H1 (cell line): ENCODE results near the gene ORC5. TPM values are rescaled to one million over a fixed set of nuclear protein-coding genes. Genes with fewer than 3 reads are reported as not detected.

ENCODE experiments used
- CTCF ChIA-PET: fragments of 300-600 bp; sonication (Branson Sonifier 250); formaldehyde crosslinking; loops from one replicate; lab custom pipeline; 2021; ENCODE audit not compliant: partially characterized antibody; lab: Charles Lee
- POLR2A ChIA-PET: fragments of 300-600 bp; sonication (Branson Sonifier 250); formaldehyde crosslinking; loops from one replicate; lab custom pipeline; 2021; ENCODE audit warnings: inconsistent platforms; ENCODE audit not compliant: partially characterized antibody; lab: Charles Lee
- DNase-seq, 2 experiments: peaks; one replicate each; pipeline versions ENCODE4 v3.0.0 to v3.0.0-alpha.2; 2010 to 2022; ENCODE audit warnings: low spot score in 2 of 2, low read depth in 1 of 2, mixed read lengths in 1 of 2
- FAIRE-seq: peaks from 2 replicates; lab custom pipeline; 2011; peaks lifted over from hg19 to GRCh38; lab: Jason Lieb, UNC
- H2AFZ ChIP-seq: 2 replicates; pipeline ENCODE4 v1.8.1; 2012; ENCODE audit warnings: low read length, inconsistent platforms
- H2AK5ac ChIP-seq: 2 replicates; pipeline ENCODE4 v1.6.1; 2013; ENCODE audit warnings: low read depth, low read length
- H2BK120ac ChIP-seq: replicated peaks from 2 replicates; pipeline ENCODE3; 2013; ENCODE audit warnings: low read depth, low read length, inconsistent platforms
- H2BK12ac ChIP-seq: 2 replicates; pipeline ENCODE4 v1.6.1; 2013; ENCODE audit warnings: low read depth, low read length
- H2BK15ac ChIP-seq: 2 replicates; pipeline ENCODE4 v1.6.1; 2013; ENCODE audit warnings: low read length
- H2BK20ac ChIP-seq: 2 replicates; pipeline ENCODE4 v1.6.1; 2013; ENCODE audit warnings: low read length
- H2BK5ac ChIP-seq: 2 replicates; pipeline ENCODE4 v1.6.1; 2013; ENCODE audit warnings: low read depth, low read length
- H3K14ac ChIP-seq: 2 replicates; pipeline ENCODE4 v1.6.1; 2013; ENCODE audit warnings: inconsistent platforms; ENCODE audit not compliant: insufficient read length
- H3K18ac ChIP-seq: 2 replicates; pipeline ENCODE4 v1.6.1; 2013; ENCODE audit warnings: low read length; ENCODE audit errors: extremely low read depth
- H3K23ac ChIP-seq: 2 replicates; pipeline ENCODE4 v1.6.1; 2013; ENCODE audit warnings: inconsistent platforms; ENCODE audit not compliant: insufficient read length
- H3K23me2 ChIP-seq: 2 replicates; pipeline ENCODE4 v1.6.1; 2013; ENCODE audit warnings: low read depth, low read length
- H3K27ac ChIP-seq: 2 replicates; pipeline ENCODE4 v1.6.1; 2011; ENCODE audit warnings: low read depth, low read length, inconsistent platforms
- H3K27me3 ChIP-seq, 4 experiments: replicated peaks in 1 of 4; 1 replicate in 1 of 4; 2 replicates in 3 of 4; pipeline versions ENCODE4 v1.6.1 to v1.8.1; 2011 to 2013; ENCODE audit warnings: low read length in 3 of 4, mild to moderate bottlenecking in 3 of 4, inconsistent platforms in 2 of 4, mixed read lengths in 2 of 4, moderate library complexity in 1 of 4; ENCODE audit not compliant: control insufficient read depth in 3 of 4, insufficient read depth in 3 of 4; ENCODE audit errors: extremely low read depth in 1 of 4
- H3K36me3 ChIP-seq, 4 experiments: 2 replicates each; pipeline versions ENCODE4 v1.6.1 to v1.8.1; 2011 to 2013; ENCODE audit warnings: mild to moderate bottlenecking in 4 of 4, low read length in 3 of 4, moderate library complexity in 2 of 4, control low read depth in 1 of 4, inconsistent platforms in 1 of 4; ENCODE audit not compliant: insufficient read depth in 4 of 4, control insufficient read depth in 2 of 4
- H3K4ac ChIP-seq: replicated peaks from 2 replicates; pipeline ENCODE3; 2013; ENCODE audit warnings: low read length, low read depth, mixed read lengths, inconsistent platforms; ENCODE audit not compliant: insufficient read length
- H3K4me1 ChIP-seq, 4 experiments: replicated peaks in 1 of 4; 1 replicate in 1 of 4; 2 replicates in 3 of 4; pipeline versions ENCODE4 v1.6.1 to v1.8.1; 2011 to 2013; ENCODE audit warnings: low read length in 3 of 4, inconsistent platforms in 2 of 4, mixed read lengths in 1 of 4; ENCODE audit not compliant: insufficient read depth in 4 of 4, control insufficient read depth in 3 of 4
- H3K4me2 ChIP-seq, 2 experiments: 2 replicates each; pipeline versions ENCODE4 v1.6.1 to v1.8.1; 2011 to 2013; ENCODE audit warnings: low read depth in 2 of 2, low read length in 2 of 2, control low read depth in 1 of 2, inconsistent platforms in 1 of 2, mild to moderate bottlenecking in 1 of 2; ENCODE audit not compliant: insufficient read depth in 1 of 2
- H3K4me3 ChIP-seq, 4 experiments: fragments of 200-600, 300-600 bp in 1 of 4; sonication (generic), shearing (Covaris generic), sonication (Bioruptor Twin) in 1 of 4; 2 replicates each; pipeline versions ENCODE4 v1.5.1 to v1.8.1; 2011 to 2016; ENCODE audit warnings: low read length in 4 of 4, low read depth in 3 of 4, control low read depth in 2 of 4, inconsistent platforms in 2 of 4, mild to moderate bottlenecking in 2 of 4, mixed read lengths in 1 of 4, moderate library complexity in 1 of 4; ENCODE audit not compliant: insufficient read depth in 2 of 4; ENCODE audit errors: extremely low read depth in 1 of 4
- H3K56ac ChIP-seq: replicated peaks from 2 replicates; pipeline ENCODE3; 2013; ENCODE audit warnings: low read depth, mild to moderate bottlenecking, mixed read lengths, low read length, inconsistent platforms; ENCODE audit not compliant: insufficient read length
- H3K79me1 ChIP-seq: 2 replicates; pipeline ENCODE4 v1.6.1; 2013; ENCODE audit warnings: low read depth, low read length, control low read depth
- H3K79me2 ChIP-seq, 2 experiments: 2 replicates each; pipeline versions ENCODE4 v1.6.1 to v1.8.1; 2012 to 2013; ENCODE audit warnings: low read length in 2 of 2, mild to moderate bottlenecking in 2 of 2, inconsistent platforms in 1 of 2; ENCODE audit not compliant: insufficient read depth in 2 of 2, control insufficient read depth in 1 of 2
- H3K9ac ChIP-seq, 4 experiments: replicated peaks in 1 of 4; 1 replicate in 1 of 4; 2 replicates in 3 of 4; pipeline versions ENCODE4 v1.6.1 to v1.8.1; 2011 to 2013; ENCODE audit warnings: low read depth in 3 of 4, low read length in 3 of 4, control low read depth in 2 of 4, mild to moderate bottlenecking in 2 of 4, moderate library complexity in 2 of 4, inconsistent platforms in 1 of 4; ENCODE audit errors: extremely low read depth in 1 of 4
- H3K9me3 ChIP-seq, 2 experiments: 2 replicates each; pipeline versions ENCODE4 v1.6.1 to v1.8.1; 2012 to 2013; ENCODE audit warnings: mild to moderate bottlenecking in 2 of 2, moderate library complexity in 2 of 2, control low read depth in 1 of 2, inconsistent platforms in 1 of 2, low read depth in 1 of 2, low read length in 1 of 2, mixed read lengths in 1 of 2; ENCODE audit not compliant: insufficient read depth in 2 of 2
- H4K20me1 ChIP-seq, 2 experiments: replicated peaks in 1 of 2; 2 replicates each; pipeline versions ENCODE3 to v1.8.1; 2011 to 2013; ENCODE audit warnings: inconsistent platforms in 2 of 2, low read length in 2 of 2, mild to moderate bottlenecking in 1 of 2; ENCODE audit not compliant: insufficient read depth in 2 of 2, control insufficient read depth in 1 of 2
- H4K5ac ChIP-seq: 2 replicates; pipeline ENCODE4 v1.6.1; 2013; ENCODE audit warnings: low read length, low read depth, mixed read lengths, inconsistent platforms; ENCODE audit not compliant: insufficient read length
- H4K8ac ChIP-seq: 2 replicates; pipeline ENCODE4 v1.8.0; 2013; ENCODE audit warnings: mild to moderate bottlenecking, moderate library complexity, low read length, inconsistent platforms; ENCODE audit not compliant: insufficient read depth; ENCODE audit errors: extremely low read depth
- H4K91ac ChIP-seq: replicated peaks from 2 replicates; pipeline ENCODE3; 2013; ENCODE audit warnings: low read length, mixed read lengths, inconsistent platforms; ENCODE audit not compliant: insufficient read length
- BCL11A ChIP-seq, 2 experiments: IDR thresholded peaks; one replicate each; pipeline ENCODE4 v1.6.1; 2011; ENCODE audit warnings: low read depth in 2 of 2, low read length in 2 of 2, mild to moderate bottlenecking in 2 of 2
- BRCA1 ChIP-seq: IDR thresholded peaks from 2 replicates; pipeline ENCODE4 v1.6.1; 2012; ENCODE audit warnings: low read depth, low read length, improper control_type of control experiment
- CEBPB ChIP-seq: IDR thresholded peaks from 2 replicates; pipeline ENCODE4 v1.6.1; 2012; ENCODE audit warnings: low read depth, low read length
- CHD2 ChIP-seq: IDR thresholded peaks from 2 replicates; pipeline ENCODE4 v1.6.1; 2012; ENCODE audit warnings: low read length, improper control_type of control experiment
- FOSL1 ChIP-seq: IDR thresholded peaks from 2 replicates; pipeline ENCODE4 v1.6.1; 2011; ENCODE audit warnings: mild to moderate bottlenecking, low read depth, low read length, moderate library complexity; ENCODE audit not compliant: insufficient read depth
- RXRA ChIP-seq: IDR thresholded peaks from 2 replicates; pipeline ENCODE4 v1.6.1; 2011; ENCODE audit warnings: low read depth, mild to moderate bottlenecking, low read length, moderate library complexity; ENCODE audit not compliant: insufficient read depth
- SUZ12 ChIP-seq: fragments of 200-600 bp; sonication (generic); IDR thresholded peaks from 2 replicates; pipeline ENCODE4 v1.6.1; 2012; ENCODE audit warnings: mild to moderate bottlenecking, inconsistent platforms, low read length, moderate library complexity, mixed read lengths
- TAF7 ChIP-seq: optimal IDR thresholded peaks from 2 replicates; pipeline ENCODE3; 2011; ENCODE audit warnings: low read depth, mild to moderate bottlenecking, inconsistent platforms, low read length, moderate library complexity, borderline replicate concordance
- WGBS, 2 experiments: shearing (Covaris generic) in 1 of 2; methylation state at CpG; one replicate each; pipeline versions ENCODE4 v1.1.6 to v1.1.7; 2013 to 2015; ENCODE audit warnings: low lambda C conversion rate in 2 of 2, mixed read lengths in 2 of 2, inconsistent platforms in 1 of 2, low coverage in 1 of 2, missing lambda C conversion rate in 1 of 2; ENCODE audit not compliant: insufficient replicate concordance in 2 of 2, insufficient coverage in 1 of 2, insufficient read length in 1 of 2; ENCODE audit errors: extremely low coverage in 1 of 2, missing lambda C conversion rate in 1 of 2; 5-methylcytosine and 5-hydroxymethylcytosine counted together
- polyA plus RNA-seq, 7 experiments: library from polyadenylated mRNA; depleted of rRNA in 3 of 7; stranded (reverse) in 5 of 7; unstranded in 2 of 7; fragments of >200 nt in 5 of 7; fragments of 200-250 nt in 2 of 7; gene quantifications; 1 replicate in 5 of 7; 2 replicates in 1 of 7; 4 replicates in 1 of 7; pipeline versions ENCODE4 v1.2.1 to v1.2.3, GENCODE V29; 2011 to 2013; ENCODE audit warnings: missing spikeins in 2 of 7, mixed read lengths in 2 of 7
- total RNA-seq: library from RNA; stranded (reverse); fragmentation: NEBNext Ultra II Directional; extraction: Animal tissue kit (Norgen Biotek cat#: 25700); gene quantifications from 2 replicates; pipeline ENCODE4 v1.2.1, GENCODE V29; 2021
- TF ChIP-seq, protein P1 (sequence below), 3 experiments: IDR thresholded peaks; 1 replicate in 2 of 3; 2 replicates in 1 of 3; pipeline versions ENCODE4 v1.5.1 to v1.6.1; 2011; ENCODE audit warnings: low read length in 3 of 3, mild to moderate bottlenecking in 3 of 3, inconsistent platforms in 2 of 3, low read depth in 1 of 3, moderate library complexity in 1 of 3; ENCODE audit not compliant: insufficient read depth in 1 of 3; ENCODE audit errors: control extremely low read depth in 1 of 3

ORC5 gene
- total and polyA plus RNA-seq, 2 of the 8 experiments (the other 6 are each of a cell fraction or from before 2014, with no cell fraction given): 7.7 to 19.9 TPM

GRCh38 chr7:104198673-104199278 is 9.0 kb downstream of the ORC5 start:
- Histone ChIP-seq H4K5ac (no peak overlapping the region), H3K4me1 (no peaks in the 10 kb centered on the region), H3K4ac (no peak overlapping the region), H3K4me3 (no peak overlapping the region), H2BK15ac (no peak overlapping the region), H3K27ac (no peak overlapping the region), H3K56ac (no peak overlapping the region), H3K9ac (no peak overlapping the region), H3K4me2 (no peak overlapping the region), H2BK12ac (no peak overlapping the region), H2BK120ac (no peak overlapping the region), H3K79me1 (no peaks in the 10 kb centered on the region), H3K36me3 (peaks cover 0 to 75% (median 41%) of the 10 kb centered on the region in 4 experiments; a peak in 7 of 8 replicates), H3K18ac (no peak overlapping the region), H2BK5ac (no peak overlapping the region), H3K23me2 (no peaks in the 10 kb centered on the region), H3K23ac (no peak overlapping the region), H4K20me1 (peaks cover 0 to 1% of the 10 kb centered on the region in 2 experiments), H2BK20ac (no peak overlapping the region), H2AK5ac (no peak overlapping the region), H4K91ac (no peak overlapping the region), H4K8ac (no peak overlapping the region), H2AFZ (no peak overlapping the region), H3K27me3 (no peaks in the 10 kb centered on the region), H3K14ac (no peak overlapping the region), H3K9me3 (peaks cover 0 to 8% of the 10 kb centered on the region in 2 experiments; a peak in 1 of 4 replicates), H3K79me2 (peaks cover 3 to 4% of the 10 kb centered on the region in 2 experiments; a peak in 1 of 4 replicates)
- FAIRE-seq (no peak), DNase-seq (no peak)
- WGBS, 2 experiments: 92% methylated on average over 6 of the region's 6 CpGs; no CpG with 5 or more reads in 1 of the 2 experiments
- TF ChIP-seq SUZ12 (no peak), FOSL1 (no peak), BCL11A (IDR thresholded peaks at IDR 0.05; ENCODE audit: low read depth in 2 of 2, low read length in 2 of 2) (no peak), CHD2 (no peak), CEBPB (no peak), RXRA (no peak), TAF7 (no peak), BRCA1 (no peak)
- TF ChIP-seq, protein P1, sequence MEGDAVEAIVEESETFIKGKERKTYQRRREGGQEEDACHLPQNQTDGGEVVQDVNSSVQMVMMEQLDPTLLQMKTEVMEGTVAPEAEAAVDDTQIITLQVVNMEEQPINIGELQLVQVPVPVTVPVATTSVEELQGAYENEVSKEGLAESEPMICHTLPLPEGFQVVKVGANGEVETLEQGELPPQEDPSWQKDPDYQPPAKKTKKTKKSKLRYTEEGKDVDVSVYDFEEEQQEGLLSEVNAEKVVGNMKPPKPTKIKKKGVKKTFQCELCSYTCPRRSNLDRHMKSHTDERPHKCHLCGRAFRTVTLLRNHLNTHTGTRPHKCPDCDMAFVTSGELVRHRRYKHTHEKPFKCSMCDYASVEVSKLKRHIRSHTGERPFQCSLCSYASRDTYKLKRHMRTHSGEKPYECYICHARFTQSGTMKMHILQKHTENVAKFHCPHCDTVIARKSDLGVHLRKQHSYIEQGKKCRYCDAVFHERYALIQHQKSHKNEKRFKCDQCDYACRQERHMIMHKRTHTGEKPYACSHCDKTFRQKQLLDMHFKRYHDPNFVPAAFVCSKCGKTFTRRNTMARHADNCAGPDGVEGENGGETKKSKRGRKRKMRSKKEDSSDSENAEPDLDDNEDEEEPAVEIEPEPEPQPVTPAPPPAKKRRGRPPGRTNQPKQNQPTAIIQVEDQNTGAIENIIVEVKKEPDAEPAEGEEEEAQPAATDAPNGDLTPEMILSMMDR (IDR thresholded peaks at IDR 0.05; ENCODE audit: control extremely low read depth in 1 of 3, insufficient read depth in 1 of 3, low read depth in 1 of 3, low read length in 3 of 3): no peak
- CTCF ChIA-PET: interaction anchor here (0.6 kb wide), 1 partner anchor 87 kb away, joined by 3 read pairs; no protein-coding TSS in a partner anchor
- POLR2A ChIA-PET: no interaction called here
